Measurements from ENCODE around the gene SOX10.

DNA sequence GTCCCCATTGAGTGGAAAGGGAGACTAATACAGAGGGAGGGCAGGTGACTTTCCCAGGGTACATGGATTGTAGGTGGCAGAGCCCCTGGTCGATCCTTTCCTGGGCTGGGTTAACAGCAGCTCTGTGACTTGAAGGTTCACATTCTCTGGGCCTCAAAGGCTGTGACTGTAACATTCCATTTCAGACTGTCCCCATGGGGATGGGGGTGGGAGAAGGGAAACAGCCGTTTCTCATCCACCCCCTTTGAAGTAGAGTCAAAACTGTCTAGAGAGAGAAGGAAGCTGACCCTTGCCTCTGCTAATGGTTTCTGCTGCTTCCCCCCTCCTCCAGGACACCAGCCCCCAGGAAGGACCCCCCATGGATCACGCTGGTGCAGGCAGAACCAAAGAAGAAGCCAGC is 59.0 kb downstream of the SOX10 start:
- TF ChIP-seq, protein P1, sequence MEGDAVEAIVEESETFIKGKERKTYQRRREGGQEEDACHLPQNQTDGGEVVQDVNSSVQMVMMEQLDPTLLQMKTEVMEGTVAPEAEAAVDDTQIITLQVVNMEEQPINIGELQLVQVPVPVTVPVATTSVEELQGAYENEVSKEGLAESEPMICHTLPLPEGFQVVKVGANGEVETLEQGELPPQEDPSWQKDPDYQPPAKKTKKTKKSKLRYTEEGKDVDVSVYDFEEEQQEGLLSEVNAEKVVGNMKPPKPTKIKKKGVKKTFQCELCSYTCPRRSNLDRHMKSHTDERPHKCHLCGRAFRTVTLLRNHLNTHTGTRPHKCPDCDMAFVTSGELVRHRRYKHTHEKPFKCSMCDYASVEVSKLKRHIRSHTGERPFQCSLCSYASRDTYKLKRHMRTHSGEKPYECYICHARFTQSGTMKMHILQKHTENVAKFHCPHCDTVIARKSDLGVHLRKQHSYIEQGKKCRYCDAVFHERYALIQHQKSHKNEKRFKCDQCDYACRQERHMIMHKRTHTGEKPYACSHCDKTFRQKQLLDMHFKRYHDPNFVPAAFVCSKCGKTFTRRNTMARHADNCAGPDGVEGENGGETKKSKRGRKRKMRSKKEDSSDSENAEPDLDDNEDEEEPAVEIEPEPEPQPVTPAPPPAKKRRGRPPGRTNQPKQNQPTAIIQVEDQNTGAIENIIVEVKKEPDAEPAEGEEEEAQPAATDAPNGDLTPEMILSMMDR (conservative IDR thresholded peaks at IDR 0.05; ENCODE audit: low read length) = no peak
- no peak for TF ChIP-seq EZH2phosphoT487 (IDR thresholded peaks at IDR 0.05; ENCODE audit: borderline replicate concordance, low read depth, low read length)

All from OCI-LY7 (cell line).